ENCODE data around the gene CAT.

- TF ChIP-seq YY1 (IDR thresholded peaks at IDR 0.05; ENCODE audit: borderline replicate concordance in 1 of 3, control insufficient read depth in 1 of 3, extremely low read depth in 1 of 3, insufficient read depth in 3 of 3, insufficient read length in 1 of 3, insufficient replicate concordance in 2 of 3, low read depth in 1 of 3, low read length in 2 of 3) (no peak), CTCF (IDR thresholded peaks at IDR 0.05 in 2 of 3, conservative IDR thresholded peaks at IDR 0.05 in 1 of 3; ENCODE audit: insufficient read depth in 2 of 3, low read depth in 1 of 3, low read length in 3 of 3) (peak; percentile 54 to 87 (median 69); a peak in 5 of 6 replicates), SIRT6 (IDR thresholded peaks at IDR 0.05; ENCODE audit: low read depth, low read length) (no peak), ZBTB11 (CRISPR knock-in tag; IDR thresholded peaks at IDR 0.05) (no peak), ZNF143 (CRISPR knock-in tag; IDR thresholded peaks at IDR 0.05) (no peak), HDAC8 (tag; IDR thresholded peaks at IDR 0.05) (no peak), SRSF7 (optimal IDR thresholded peaks at IDR 0.05; ENCODE audit: low read depth, low read length) (no peak)
Measured at GRCh38 chr11:34492806-34493414, 54.2 kb downstream of the CAT start.
